SH-SY5Y (cell line): ENCODE results near the gene SUCLG2.

Experiments used
- GATA2 ChIP-seq: IDR thresholded peaks from 2 replicates; pipeline ENCODE4 v1.6.1; 2011; ENCODE audit warnings: mild to moderate bottlenecking, low read depth, low read length
- GATA3 ChIP-seq: IDR thresholded peaks from 2 replicates; pipeline ENCODE4 v1.6.1; 2011; ENCODE audit warnings: low read depth, mild to moderate bottlenecking, low read length, moderate library complexity

DNA sequence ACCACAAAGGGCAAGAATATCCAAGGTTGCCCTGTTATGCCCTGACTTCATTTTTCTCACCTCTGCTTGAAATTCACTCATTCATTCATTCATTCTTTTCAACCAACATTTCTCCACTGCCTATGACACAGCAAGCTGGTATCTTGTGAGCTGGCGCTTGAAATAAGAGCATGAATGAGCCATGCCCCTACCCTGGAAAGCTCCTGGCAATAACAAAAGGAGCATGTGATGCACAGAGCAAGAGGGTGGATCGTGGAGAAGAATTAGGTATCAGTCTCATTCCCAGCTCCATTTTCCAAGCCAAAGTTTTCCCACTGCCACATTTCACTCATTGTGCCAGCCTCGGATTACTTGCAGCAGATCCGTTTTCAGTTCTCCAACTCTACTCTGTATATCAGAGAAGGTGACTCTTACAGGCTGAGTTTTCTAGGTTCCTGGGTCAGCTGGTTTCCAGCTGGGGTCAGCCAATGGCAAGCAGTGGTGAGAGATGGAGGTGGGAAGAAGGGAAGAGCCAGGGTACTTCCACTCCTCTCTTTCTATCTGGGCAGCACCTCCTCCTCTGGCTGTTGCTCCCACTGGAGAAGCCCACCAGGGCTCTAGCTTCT, 144.8 kb downstream of the SUCLG2 start:
- TF ChIP-seq GATA2 (no peak), GATA3 (no peak)
